HEK293 (cell line): ENCODE results near the gene STXBP4.

Source experiments
- YY1 ChIP-seq: fragments of 450-650 bp; formaldehyde crosslinking; IDR thresholded peaks from 2 replicates; pipeline ENCODE4 v1.5.1; 2018; ENCODE audit warnings: missing biosample characterization, missing genetic modification characterization
- ZBTB20 ChIP-seq: fragments of 450-650 bp; formaldehyde crosslinking; IDR thresholded peaks from 2 replicates; pipeline ENCODE4 v1.5.1; 2016; ENCODE audit warnings: missing biosample characterization, missing genetic modification characterization
- ZBTB8A ChIP-seq: fragments of 450-650 bp; formaldehyde crosslinking; IDR thresholded peaks from 2 replicates; pipeline ENCODE4 v1.5.1; 2016; ENCODE audit warnings: missing biosample characterization, missing genetic modification characterization
- ZNF10 ChIP-seq: fragments of 450-650 bp; formaldehyde crosslinking; IDR thresholded peaks from 2 replicates; pipeline ENCODE4 v1.5.1; 2017; ENCODE audit warnings: missing biosample characterization, missing genetic modification characterization
- ZNF274 ChIP-seq, 2 experiments: fragments of 200-500 bp in 1 of 2; fragments of 450-650 bp in 1 of 2; sonication (Bioruptor generic) in 1 of 2; formaldehyde crosslinking in 1 of 2; IDR thresholded peaks; 2 replicates each; pipeline versions ENCODE4 v1.5.1 to v1.6.1; 2014 to 2016; ENCODE audit warnings: borderline replicate concordance in 1 of 2, inconsistent platforms in 1 of 2, low read length in 1 of 2, missing biosample characterization in 1 of 2, missing genetic modification characterization in 1 of 2
- ZNF629 ChIP-seq: fragments of 450-650 bp; formaldehyde crosslinking; IDR thresholded peaks from 2 replicates; pipeline ENCODE4 v1.5.1; 2017; ENCODE audit warnings: missing biosample characterization, missing genetic modification characterization
- ZNF768 ChIP-seq: fragments of 450-650 bp; formaldehyde crosslinking; IDR thresholded peaks from 2 replicates; pipeline ENCODE4 v1.5.1; 2018; ENCODE audit warnings: missing biosample characterization, mild to moderate bottlenecking, missing genetic modification characterization
- TF ChIP-seq, protein P1 (sequence below): fragments of 450-650 bp; formaldehyde crosslinking; IDR thresholded peaks from 2 replicates; pipeline ENCODE4 v1.5.1; 2016; ENCODE audit warnings: missing biosample characterization, missing genetic modification characterization
- TF ChIP-seq, protein P2 (sequence below): fragments of 450-650 bp; formaldehyde crosslinking; IDR thresholded peaks from 2 replicates; pipeline ENCODE4 v1.5.1; 2016; ENCODE audit warnings: missing biosample characterization, missing genetic modification characterization
- TF ChIP-seq, protein P3 (sequence below): fragments of 450-650 bp; formaldehyde crosslinking; IDR thresholded peaks from 2 replicates; pipeline ENCODE4 v1.5.1; 2016; ENCODE audit warnings: missing biosample characterization, missing genetic modification characterization

DNA sequence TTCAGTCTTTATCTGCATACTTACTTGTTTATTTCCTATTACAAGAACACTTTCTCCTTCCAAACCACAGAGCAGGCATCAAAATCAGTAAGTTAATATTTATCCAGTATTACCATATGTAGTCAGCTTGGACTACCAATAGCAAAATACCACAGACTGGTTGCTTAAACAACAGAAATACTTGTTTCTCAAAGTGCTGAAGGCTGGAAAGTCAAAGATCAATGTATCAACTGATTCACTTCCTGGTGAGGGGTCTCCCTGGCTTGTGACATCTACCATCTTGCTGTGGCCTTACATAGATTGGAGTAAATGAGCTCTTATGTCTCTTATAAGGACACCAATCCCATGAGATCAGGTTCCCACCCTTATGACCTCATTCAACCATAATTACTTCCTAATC is 2.6 kb downstream of the STXBP4 start:
- TF ChIP-seq, protein P1, sequence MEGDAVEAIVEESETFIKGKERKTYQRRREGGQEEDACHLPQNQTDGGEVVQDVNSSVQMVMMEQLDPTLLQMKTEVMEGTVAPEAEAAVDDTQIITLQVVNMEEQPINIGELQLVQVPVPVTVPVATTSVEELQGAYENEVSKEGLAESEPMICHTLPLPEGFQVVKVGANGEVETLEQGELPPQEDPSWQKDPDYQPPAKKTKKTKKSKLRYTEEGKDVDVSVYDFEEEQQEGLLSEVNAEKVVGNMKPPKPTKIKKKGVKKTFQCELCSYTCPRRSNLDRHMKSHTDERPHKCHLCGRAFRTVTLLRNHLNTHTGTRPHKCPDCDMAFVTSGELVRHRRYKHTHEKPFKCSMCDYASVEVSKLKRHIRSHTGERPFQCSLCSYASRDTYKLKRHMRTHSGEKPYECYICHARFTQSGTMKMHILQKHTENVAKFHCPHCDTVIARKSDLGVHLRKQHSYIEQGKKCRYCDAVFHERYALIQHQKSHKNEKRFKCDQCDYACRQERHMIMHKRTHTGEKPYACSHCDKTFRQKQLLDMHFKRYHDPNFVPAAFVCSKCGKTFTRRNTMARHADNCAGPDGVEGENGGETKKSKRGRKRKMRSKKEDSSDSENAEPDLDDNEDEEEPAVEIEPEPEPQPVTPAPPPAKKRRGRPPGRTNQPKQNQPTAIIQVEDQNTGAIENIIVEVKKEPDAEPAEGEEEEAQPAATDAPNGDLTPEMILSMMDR (tag by site-specific recombination) = no peak
- TF ChIP-seq, protein P2, sequence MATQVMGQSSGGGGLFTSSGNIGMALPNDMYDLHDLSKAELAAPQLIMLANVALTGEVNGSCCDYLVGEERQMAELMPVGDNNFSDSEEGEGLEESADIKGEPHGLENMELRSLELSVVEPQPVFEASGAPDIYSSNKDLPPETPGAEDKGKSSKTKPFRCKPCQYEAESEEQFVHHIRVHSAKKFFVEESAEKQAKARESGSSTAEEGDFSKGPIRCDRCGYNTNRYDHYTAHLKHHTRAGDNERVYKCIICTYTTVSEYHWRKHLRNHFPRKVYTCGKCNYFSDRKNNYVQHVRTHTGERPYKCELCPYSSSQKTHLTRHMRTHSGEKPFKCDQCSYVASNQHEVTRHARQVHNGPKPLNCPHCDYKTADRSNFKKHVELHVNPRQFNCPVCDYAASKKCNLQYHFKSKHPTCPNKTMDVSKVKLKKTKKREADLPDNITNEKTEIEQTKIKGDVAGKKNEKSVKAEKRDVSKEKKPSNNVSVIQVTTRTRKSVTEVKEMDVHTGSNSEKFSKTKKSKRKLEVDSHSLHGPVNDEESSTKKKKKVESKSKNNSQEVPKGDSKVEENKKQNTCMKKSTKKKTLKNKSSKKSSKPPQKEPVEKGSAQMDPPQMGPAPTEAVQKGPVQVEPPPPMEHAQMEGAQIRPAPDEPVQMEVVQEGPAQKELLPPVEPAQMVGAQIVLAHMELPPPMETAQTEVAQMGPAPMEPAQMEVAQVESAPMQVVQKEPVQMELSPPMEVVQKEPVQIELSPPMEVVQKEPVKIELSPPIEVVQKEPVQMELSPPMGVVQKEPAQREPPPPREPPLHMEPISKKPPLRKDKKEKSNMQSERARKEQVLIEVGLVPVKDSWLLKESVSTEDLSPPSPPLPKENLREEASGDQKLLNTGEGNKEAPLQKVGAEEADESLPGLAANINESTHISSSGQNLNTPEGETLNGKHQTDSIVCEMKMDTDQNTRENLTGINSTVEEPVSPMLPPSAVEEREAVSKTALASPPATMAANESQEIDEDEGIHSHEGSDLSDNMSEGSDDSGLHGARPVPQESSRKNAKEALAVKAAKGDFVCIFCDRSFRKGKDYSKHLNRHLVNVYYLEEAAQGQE (tag by site-specific recombination) = no peak
- no peak; the same call in 1 of the 2 replicates for TF ChIP-seq ZNF629
- TF ChIP-seq, protein P3, sequence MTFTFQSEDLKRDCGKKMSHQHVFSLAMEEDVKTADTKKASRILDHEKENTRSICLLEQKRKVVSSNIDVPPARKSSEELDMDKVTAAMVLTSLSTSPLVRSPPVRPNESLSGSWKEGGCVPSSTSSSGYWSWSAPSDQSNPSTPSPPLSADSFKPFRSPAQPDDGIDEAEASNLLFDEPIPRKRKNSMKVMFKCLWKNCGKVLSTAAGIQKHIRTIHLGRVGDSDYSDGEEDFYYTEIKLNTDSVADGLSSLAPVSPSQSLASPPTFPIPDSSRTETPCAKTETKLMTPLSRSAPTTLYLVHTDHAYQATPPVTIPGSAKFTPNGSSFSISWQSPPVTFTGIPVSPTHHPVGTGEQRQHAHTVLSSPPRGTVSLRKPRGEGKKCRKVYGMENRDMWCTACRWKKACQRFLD = no peak
- no peak for TF ChIP-seq ZNF10
- TF ChIP-seq YY1 (tag by site-specific recombination) = no peak
- no peak for TF ChIP-seq ZNF768
- no peak for TF ChIP-seq ZNF274 (IDR thresholded peaks at IDR 0.05; ENCODE audit: low read length)
- no peak for TF ChIP-seq ZNF274 (tag by site-specific recombination; IDR thresholded peaks at IDR 0.05; ENCODE audit: borderline replicate concordance)
- TF ChIP-seq ZBTB8A (tag by site-specific recombination) = no peak
- TF ChIP-seq ZBTB20 (tag by site-specific recombination) = no peak
